WTC11 (cell line): Measurements from ENCODE around the gene ETNK1. TPM values are rescaled to one million over a fixed set of nuclear protein-coding genes. Genes with fewer than 3 reads are reported as not detected.
"Not testable (repeated sequence)": the region's sequence is repeated elsewhere in the genome, so short reads cannot be mapped to it uniquely, and the experiment has no call there.

Experiments used
- ATAC-seq: fragments of 200-7000 bp; cut with Tn5 transposase; 2 replicates; pipeline ENCODE4 v1.10.0; 2021; ENCODE audit warnings: mild to moderate bottlenecking, moderate library complexity
- CTCF ChIA-PET: fragments of 300-600 bp; sonication (Branson Sonifier 250); formaldehyde crosslinking; loops from one replicate; lab custom pipeline; 2021; ENCODE audit warnings: antibody characterized with exemption; lab: Charles Lee
- POLR2A ChIA-PET: fragments of 350-600 bp; sonication (Branson Sonifier 250); formaldehyde crosslinking; loops from one replicate; lab custom pipeline; 2021; ENCODE audit warnings: antibody characterized with exemption; lab: Charles Lee
- DNase-seq: peaks from one replicate; pipeline ENCODE4 v3.0.0; 2021; ENCODE audit warnings: low spot score
- H3K27ac Mint-ChIP-seq: 2 replicates; pipeline ENCODE4 v1.8.0; 2021; ENCODE audit warnings: mixed read lengths
- H3K27me3 Mint-ChIP-seq: 2 replicates; pipeline ENCODE4 v1.8.0; 2021; ENCODE audit warnings: low read depth, mild to moderate bottlenecking, moderate library complexity, mixed read lengths
- H3K36me3 Mint-ChIP-seq: 2 replicates; pipeline ENCODE4 v1.8.0; 2021; ENCODE audit warnings: mixed read lengths
- H3K4me1 Mint-ChIP-seq: 2 replicates; pipeline ENCODE4 v1.8.0; 2022; ENCODE audit warnings: mixed read lengths
- H3K4me3 Mint-ChIP-seq: 2 replicates; pipeline ENCODE4 v1.8.0; 2021; ENCODE audit warnings: mild to moderate bottlenecking, moderate library complexity, mixed read lengths
- H3K9me3 Mint-ChIP-seq: 2 replicates; pipeline ENCODE4 v1.8.0; 2021; ENCODE audit warnings: mixed read lengths
- ARID4B ChIP-seq: sonication (generic); formaldehyde crosslinking; IDR thresholded peaks from 2 replicates; pipeline ENCODE4 v1.8.0; 2023; ENCODE audit warnings: missing genetic modification reagents, mild to moderate bottlenecking, borderline replicate concordance
- ELF4 ChIP-seq: sonication (generic); formaldehyde crosslinking; IDR thresholded peaks from 2 replicates; pipeline ENCODE4 v1.8.1; 2022; ENCODE audit warnings: low read depth, mild to moderate bottlenecking, moderate library complexity, missing genetic modification reagents
- EMX1 ChIP-seq: fragments of 250-450 bp; sonication (Bioruptor Pico); IDR thresholded peaks from 2 replicates; pipeline ENCODE4 v1.8.0; 2021; ENCODE audit warnings: mild to moderate bottlenecking
- ESRRA ChIP-seq: sonication (generic); formaldehyde crosslinking; IDR thresholded peaks from 2 replicates; pipeline ENCODE4 v1.8.1; 2022; ENCODE audit warnings: mild to moderate bottlenecking, missing genetic modification reagents, borderline replicate concordance
- HMGA2 ChIP-seq: fragments of 250-450 bp; sonication (Bioruptor Pico); IDR thresholded peaks from 2 replicates; pipeline ENCODE4 v1.4.0; 2021; ENCODE audit warnings: mild to moderate bottlenecking, moderate library complexity
- KAT7 ChIP-seq: sonication (generic); formaldehyde crosslinking; IDR thresholded peaks from 2 replicates; pipeline ENCODE4 v1.8.1; 2023; ENCODE audit warnings: missing genetic modification reagents, mild to moderate bottlenecking, borderline replicate concordance
- MYBL2 ChIP-seq: sonication (generic); formaldehyde crosslinking; IDR thresholded peaks from 2 replicates; pipeline ENCODE4 v1.8.1; 2023; ENCODE audit warnings: mild to moderate bottlenecking, moderate library complexity, missing genetic modification reagents
- NR3C1 ChIP-seq: sonication (generic); formaldehyde crosslinking; conservative IDR thresholded peaks from 2 replicates; pipeline ENCODE4 v1.8.1; 2023; ENCODE audit warnings: low read depth, mild to moderate bottlenecking, missing genetic modification reagents
- SMAD4 ChIP-seq: sonication (generic); formaldehyde crosslinking; IDR thresholded peaks from 2 replicates; pipeline ENCODE4 v1.8.0; 2022; ENCODE audit warnings: mild to moderate bottlenecking, missing genetic modification reagents
- SOX15 ChIP-seq: fragments of 250-450 bp; sonication (Bioruptor Pico); IDR thresholded peaks from 2 replicates; pipeline ENCODE4 v1.9.0; 2021; ENCODE audit warnings: mild to moderate bottlenecking
- USF2 ChIP-seq: sonication (generic); formaldehyde crosslinking; IDR thresholded peaks from 2 replicates; pipeline ENCODE4 v1.8.1; 2023; ENCODE audit warnings: mild to moderate bottlenecking, missing genetic modification reagents, moderate library complexity
- ZNF219 ChIP-seq: sonication (generic); formaldehyde crosslinking; IDR thresholded peaks from 2 replicates; pipeline ENCODE4 v1.8.0; 2023; ENCODE audit warnings: missing genetic modification reagents, mild to moderate bottlenecking, borderline replicate concordance
- ZNF281 ChIP-seq: sonication (generic); formaldehyde crosslinking; IDR thresholded peaks from 2 replicates; pipeline ENCODE4 v1.8.0; 2023; ENCODE audit warnings: mild to moderate bottlenecking, missing genetic modification reagents
- ZNF317 ChIP-seq: sonication (generic); formaldehyde crosslinking; IDR thresholded peaks from 2 replicates; pipeline ENCODE4 v1.8.1; 2023; ENCODE audit warnings: low read depth, mild to moderate bottlenecking, moderate library complexity, missing genetic modification reagents, borderline replicate concordance
- ZNF396 ChIP-seq: fragments of 250-450 bp; sonication (Bioruptor Pico); IDR thresholded peaks from 2 replicates; pipeline ENCODE4 v1.8.0; 2021; ENCODE audit warnings: mild to moderate bottlenecking, moderate library complexity, borderline replicate concordance
- ZNF423 ChIP-seq: fragments of 250-450 bp; sonication (Bioruptor Pico); IDR thresholded peaks from 2 replicates; pipeline ENCODE4 v2.1.2; 2022; ENCODE audit warnings: mild to moderate bottlenecking, moderate library complexity
- total RNA-seq: library from RNA; stranded (reverse); gene quantifications from 3 replicates; pipeline ENCODE4 v1.2.3, GENCODE V29; 2021
- TF ChIP-seq, protein P1 (sequence below): sonication (generic); formaldehyde crosslinking; IDR thresholded peaks from 2 replicates; pipeline ENCODE4 v1.8.1; 2023; ENCODE audit warnings: mild to moderate bottlenecking, moderate library complexity, missing genetic modification reagents

The ETNK1 gene
- total RNA-seq, 1 experiment from 2014 or later: 81.3 TPM

GRCh38 chr12:22593864-22594263, 31.1 kb upstream of the ETNK1 start:
- Mint-ChIP-seq H3K27me3 (no peaks in the 10 kb centered on the region), H3K9me3 (no peaks in the 10 kb centered on the region), H3K36me3 (no peaks in the 10 kb centered on the region), H3K27ac (peak overlapping the region; percentile 42; the same call in 1 of the 2 replicates), H3K4me3 (no peak overlapping the region), H3K4me1 (peaks cover 15% of the 10 kb centered on the region)
- CTCF ChIA-PET: interaction anchor here (1.4 kb wide), 1 partner anchor 91 kb away, joined by 4 read pairs; no protein-coding TSS in a partner anchor
- TF ChIP-seq EMX1 (CRISPR knock-in tag) (no peak), NR3C1 (CRISPR knock-in tag) (no peak), ZNF396 (no peak), KAT7 (CRISPR knock-in tag) (no peak), ZNF423 (CRISPR knock-in tag) (no peak), SMAD4 (CRISPR knock-in tag) (no peak), SOX15 (no peak), ZNF281 (CRISPR knock-in tag) (no peak), HMGA2 (CRISPR knock-in tag) (no peak), ZNF219 (CRISPR knock-in tag) (no peak), MYBL2 (no peak), ZNF317 (CRISPR knock-in tag) (no peak), USF2 (CRISPR knock-in tag) (no peak), ARID4B (CRISPR knock-in tag) (no peak), ESRRA (no peak), ELF4 (no peak)
- TF ChIP-seq, protein P1, sequence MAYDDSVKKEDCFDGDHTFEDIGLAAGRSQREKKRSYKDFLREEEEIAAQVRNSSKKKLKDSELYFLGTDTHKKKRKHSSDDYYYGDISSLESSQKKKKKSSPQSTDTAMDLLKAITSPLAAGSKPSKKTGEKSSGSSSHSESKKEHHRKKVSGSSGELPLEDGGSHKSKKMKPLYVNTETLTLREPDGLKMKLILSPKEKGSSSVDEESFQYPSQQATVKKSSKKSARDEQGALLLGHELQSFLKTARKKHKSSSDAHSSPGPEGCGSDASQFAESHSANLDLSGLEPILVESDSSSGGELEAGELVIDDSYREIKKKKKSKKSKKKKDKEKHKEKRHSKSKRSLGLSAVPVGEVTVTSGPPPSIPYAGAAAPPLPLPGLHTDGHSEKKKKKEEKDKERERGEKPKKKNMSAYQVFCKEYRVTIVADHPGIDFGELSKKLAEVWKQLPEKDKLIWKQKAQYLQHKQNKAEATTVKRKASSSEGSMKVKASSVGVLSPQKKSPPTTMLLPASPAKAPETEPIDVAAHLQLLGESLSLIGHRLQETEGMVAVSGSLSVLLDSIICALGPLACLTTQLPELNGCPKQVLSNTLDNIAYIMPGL (CRISPR knock-in tag): no peak
- DNase-seq: no peak
- POLR2A ChIA-PET: no interaction called here
- ATAC-seq: no peak

GRCh38 chr12:22597539-22597938, 27.4 kb upstream of the ETNK1 start:
- H3K36me3 Mint-ChIP-seq, H3K4me3 Mint-ChIP-seq, POLR2A ChIA-PET, H3K27me3 Mint-ChIP-seq, CTCF ChIA-PET, DNase-seq, ATAC-seq, H3K27ac Mint-ChIP-seq: not testable (repeated sequence)
- Mint-ChIP-seq H3K4me1 (peaks cover 11% of the 10 kb centered on the region), H3K9me3 (peaks cover 11% of the 10 kb centered on the region)
